ENCODE data around the gene ZBTB40. TPM values are rescaled to one million over a fixed set of nuclear protein-coding genes. Genes with fewer than 3 reads are reported as not detected.

ZBTB40 gene
- polyA plus RNA-seq, 1 of the 3 experiments (the other 2 are of a cell fraction), result 5.0 TPM

DNA sequence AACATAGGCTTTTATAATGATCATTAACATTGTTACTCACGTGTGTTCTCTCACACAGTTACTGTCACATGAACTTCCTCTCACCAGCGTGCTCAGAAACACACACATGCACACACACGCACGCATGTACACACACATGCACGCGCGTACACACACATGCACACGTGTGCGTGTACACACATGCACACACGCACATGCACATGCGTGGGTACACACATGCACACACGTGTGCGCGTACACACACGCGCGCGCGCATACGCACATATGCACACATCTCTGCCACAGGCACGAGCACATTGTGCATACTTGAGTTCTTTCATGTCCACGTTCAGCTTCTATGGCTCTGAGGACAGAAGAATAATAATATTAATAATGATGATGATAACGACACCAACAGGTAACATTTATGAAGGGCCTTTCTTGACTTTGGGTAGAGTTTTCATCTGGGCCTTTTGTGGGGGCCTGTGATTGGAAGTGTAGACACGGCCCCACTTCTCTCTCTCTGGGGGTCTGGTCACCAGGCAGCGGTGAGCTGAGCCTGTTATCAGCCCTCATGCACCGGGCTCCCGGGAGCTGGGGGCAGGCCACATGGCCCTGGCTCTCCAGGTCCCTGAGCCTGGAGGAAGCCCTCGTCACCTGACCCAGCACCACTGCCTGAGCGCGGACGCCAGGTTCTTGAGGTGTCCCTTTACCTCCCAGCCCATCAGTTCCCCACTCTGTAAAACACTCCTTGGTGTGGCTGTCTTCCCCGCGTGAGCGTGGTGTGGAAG, 118.7 kb downstream of the ZBTB40 start:
- H2AFZ ChIP-seq (ENCODE audit: low read depth), result no peak overlapping the region
- DNase-seq, result peak; percentile 86
- H3K9me2 ChIP-seq, result no peaks in the 10 kb centered on the region
- POLR2A ChIA-PET, result interaction anchor here (1.5 kb wide), 1 partner anchor 13 kb away, joined by 4 read pairs; no protein-coding TSS in a partner anchor
- H3F3A ChIP-seq (replicated peaks; ENCODE audit: insufficient read depth), result no peaks in the 10 kb centered on the region
- no peaks in the 10 kb centered on the region for H3K9me3 ChIP-seq
- H3K79me2 ChIP-seq (ENCODE audit: insufficient read depth), result no peaks in the 10 kb centered on the region
- H3K27ac ChIP-seq (ENCODE audit: low read depth in 2 of 2, low read length in 1 of 2), result peak overlapping the region in 1 of 2 experiments; percentile 73; a peak in 2 of 4 replicates
- CTCF ChIA-PET, result interaction anchor here (1.0 to 2.1 kb wide), 4 partner anchors 13 to 150 kb away, joined by 4 to 11 read pairs (median 8); no protein-coding TSS in a partner anchor
- TF ChIP-seq GATA2 (CRISPR knock-in tag; IDR thresholded peaks at IDR 0.05), result peak; percentile 63
- peak; percentile 29 for TF ChIP-seq CHD2 (IDR thresholded peaks at IDR 0.05; ENCODE audit: low read length, partially characterized antibody)
- no peak for TF ChIP-seq ELF1 (IDR thresholded peaks at IDR 0.05)
- no peak for TF ChIP-seq GABPA (IDR thresholded peaks at IDR 0.05; ENCODE audit: low read depth)
- H3K36me3 ChIP-seq (replicated peaks in 1 of 2; ENCODE audit: control insufficient read depth in 1 of 2, insufficient read depth in 2 of 2, low read length in 1 of 2), result no peaks in the 10 kb centered on the region
- 78% methylated on average over 27 of the region's 34 CpGs for WGBS (ENCODE audit: low lambda C conversion rate)
- no peak overlapping the region for H3K9ac ChIP-seq
- peaks cover 42% of the 10 kb centered on the region for H3K27me3 ChIP-seq (ENCODE audit: insufficient read depth)
- no peak overlapping the region for H3K4me2 ChIP-seq
- peaks cover 0 to 55% of the 10 kb centered on the region in 2 experiments; a peak in 2 of 4 replicates for H3K4me1 ChIP-seq (ENCODE audit: control insufficient read depth in 1 of 2, insufficient read depth in 2 of 2, low read depth in 1 of 2, low read length in 1 of 2)
- H3K4me3 ChIP-seq (ENCODE audit: low read depth in 2 of 2, low read length in 1 of 2), result no peak overlapping the region
- no peaks in the 10 kb centered on the region for H4K20me1 ChIP-seq (ENCODE audit: insufficient read depth)

DNA sequence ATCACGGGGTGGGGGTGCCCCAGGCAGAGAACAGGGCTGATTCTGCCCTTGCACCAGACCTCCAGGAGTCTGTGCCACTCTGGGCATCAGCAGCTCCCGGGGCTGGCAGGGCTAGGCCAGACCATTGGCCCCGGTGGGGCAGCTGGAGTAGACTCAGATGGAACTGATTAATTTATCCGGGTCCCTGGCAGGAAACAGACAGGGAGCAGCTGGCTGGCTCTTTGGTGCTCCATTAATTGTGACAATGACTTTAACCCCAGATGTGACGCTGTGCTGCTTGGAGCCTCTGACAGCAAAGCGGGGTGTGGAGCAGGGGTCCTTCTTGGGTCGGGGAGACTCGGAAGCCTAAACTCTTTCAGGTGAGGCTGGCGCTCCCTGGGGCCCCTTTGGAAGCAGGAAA, 121.2 kb downstream of the ZBTB40 start:
- Histone ChIP-seq H3K9me2 (no peaks in the 10 kb centered on the region), H3K9ac (no peak overlapping the region), H3K4me1 (ENCODE audit: control insufficient read depth in 1 of 2, insufficient read depth in 2 of 2, low read depth in 1 of 2, low read length in 1 of 2) (peaks cover 0 to 47% of the 10 kb centered on the region in 2 experiments; a peak in 2 of 4 replicates), H3K27me3 (ENCODE audit: insufficient read depth) (peaks cover 26% of the 10 kb centered on the region), H4K20me1 (ENCODE audit: insufficient read depth) (no peaks in the 10 kb centered on the region), H3K4me2 (no peak overlapping the region), H3K9me3 (no peaks in the 10 kb centered on the region), H2AFZ (ENCODE audit: low read depth) (no peak overlapping the region), H3K27ac (ENCODE audit: low read depth in 2 of 2, low read length in 1 of 2) (peak overlapping the region in 1 of 2 experiments; percentile 96; a peak in 2 of 4 replicates), H3F3A (replicated peaks; ENCODE audit: insufficient read depth) (no peaks in the 10 kb centered on the region), H3K4me3 (ENCODE audit: low read depth in 2 of 2, low read length in 1 of 2) (no peak overlapping the region; a peak in 1 of 4 replicates), H3K36me3 (replicated peaks in 1 of 2; ENCODE audit: control insufficient read depth in 1 of 2, insufficient read depth in 2 of 2, low read length in 1 of 2) (no peaks in the 10 kb centered on the region), H3K79me2 (ENCODE audit: insufficient read depth) (no peaks in the 10 kb centered on the region)
- DNase-seq, result peak; percentile 96
- CTCF ChIA-PET, result interaction anchor here (0.7 to 1.9 kb wide), 5 partner anchors 11 to 316 kb away, joined by 3 to 10 read pairs (median 6); no protein-coding TSS in a partner anchor
- 10% methylated on average over 8 of the region's 9 CpGs for WGBS (ENCODE audit: low lambda C conversion rate)
- POLR2A ChIA-PET, result interaction anchor here (0.7 to 1.8 kb wide), 5 partner anchors 8 to 350 kb away, joined by 3 to 9 read pairs (median 4); no protein-coding TSS in a partner anchor
- TF ChIP-seq JUND (IDR thresholded peaks at IDR 0.05), result no peak
- TF ChIP-seq RAD21 (IDR thresholded peaks at IDR 0.05; ENCODE audit: low read length), result peak; percentile 25
- no peak for TF ChIP-seq PBX3 (IDR thresholded peaks at IDR 0.05)
- peak in 1 of 2 experiments; percentile 88; a peak in 2 of 4 replicates for TF ChIP-seq EP300 (IDR thresholded peaks at IDR 0.05; ENCODE audit: borderline replicate concordance in 1 of 2, low read depth in 1 of 2, low read length in 1 of 2)
- TF ChIP-seq TAF1 (IDR thresholded peaks at IDR 0.05; ENCODE audit: borderline replicate concordance, low read depth, low read length), result no peak
- no peak for TF ChIP-seq RXRA (IDR thresholded peaks at IDR 0.05; ENCODE audit: borderline replicate concordance, low read depth)
- peak; percentile 90 for TF ChIP-seq GATA2 (CRISPR knock-in tag; IDR thresholded peaks at IDR 0.05)
- no peak for TF ChIP-seq TEAD4 (IDR thresholded peaks at IDR 0.05; ENCODE audit: borderline replicate concordance, insufficient read depth)
- no peak for TF ChIP-seq NRF1 (IDR thresholded peaks at IDR 0.05; ENCODE audit: low read depth, low read length)
- peak; percentile 72 for TF ChIP-seq CHD2 (IDR thresholded peaks at IDR 0.05; ENCODE audit: low read length, partially characterized antibody)
- TF ChIP-seq, protein P1, sequence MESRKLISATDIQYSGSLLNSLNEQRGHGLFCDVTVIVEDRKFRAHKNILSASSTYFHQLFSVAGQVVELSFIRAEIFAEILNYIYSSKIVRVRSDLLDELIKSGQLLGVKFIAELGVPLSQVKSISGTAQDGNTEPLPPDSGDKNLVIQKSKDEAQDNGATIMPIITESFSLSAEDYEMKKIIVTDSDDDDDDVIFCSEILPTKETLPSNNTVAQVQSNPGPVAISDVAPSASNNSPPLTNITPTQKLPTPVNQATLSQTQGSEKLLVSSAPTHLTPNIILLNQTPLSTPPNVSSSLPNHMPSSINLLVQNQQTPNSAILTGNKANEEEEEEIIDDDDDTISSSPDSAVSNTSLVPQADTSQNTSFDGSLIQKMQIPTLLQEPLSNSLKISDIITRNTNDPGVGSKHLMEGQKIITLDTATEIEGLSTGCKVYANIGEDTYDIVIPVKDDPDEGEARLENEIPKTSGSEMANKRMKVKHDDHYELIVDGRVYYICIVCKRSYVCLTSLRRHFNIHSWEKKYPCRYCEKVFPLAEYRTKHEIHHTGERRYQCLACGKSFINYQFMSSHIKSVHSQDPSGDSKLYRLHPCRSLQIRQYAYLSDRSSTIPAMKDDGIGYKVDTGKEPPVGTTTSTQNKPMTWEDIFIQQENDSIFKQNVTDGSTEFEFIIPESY (IDR thresholded peaks at IDR 0.05; ENCODE audit: borderline replicate concordance, low read depth), result no peak
- TF ChIP-seq RCOR1 (IDR thresholded peaks at IDR 0.05; ENCODE audit: low read length), result peak; percentile 60; the same call in 1 of the 2 replicates
- TF ChIP-seq FOXJ3 (CRISPR knock-in tag; IDR thresholded peaks at IDR 0.05), result peak; percentile 80
- TF ChIP-seq, protein P2, sequence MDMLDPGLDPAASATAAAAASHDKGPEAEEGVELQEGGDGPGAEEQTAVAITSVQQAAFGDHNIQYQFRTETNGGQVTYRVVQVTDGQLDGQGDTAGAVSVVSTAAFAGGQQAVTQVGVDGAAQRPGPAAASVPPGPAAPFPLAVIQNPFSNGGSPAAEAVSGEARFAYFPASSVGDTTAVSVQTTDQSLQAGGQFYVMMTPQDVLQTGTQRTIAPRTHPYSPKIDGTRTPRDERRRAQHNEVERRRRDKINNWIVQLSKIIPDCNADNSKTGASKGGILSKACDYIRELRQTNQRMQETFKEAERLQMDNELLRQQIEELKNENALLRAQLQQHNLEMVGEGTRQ (IDR thresholded peaks at IDR 0.05; ENCODE audit: borderline replicate concordance, low read depth, low read length), result no peak
- TF ChIP-seq, protein P3, sequence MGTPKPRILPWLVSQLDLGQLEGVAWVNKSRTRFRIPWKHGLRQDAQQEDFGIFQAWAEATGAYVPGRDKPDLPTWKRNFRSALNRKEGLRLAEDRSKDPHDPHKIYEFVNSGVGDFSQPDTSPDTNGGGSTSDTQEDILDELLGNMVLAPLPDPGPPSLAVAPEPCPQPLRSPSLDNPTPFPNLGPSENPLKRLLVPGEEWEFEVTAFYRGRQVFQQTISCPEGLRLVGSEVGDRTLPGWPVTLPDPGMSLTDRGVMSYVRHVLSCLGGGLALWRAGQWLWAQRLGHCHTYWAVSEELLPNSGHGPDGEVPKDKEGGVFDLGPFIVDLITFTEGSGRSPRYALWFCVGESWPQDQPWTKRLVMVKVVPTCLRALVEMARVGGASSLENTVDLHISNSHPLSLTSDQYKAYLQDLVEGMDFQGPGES (IDR thresholded peaks at IDR 0.05; ENCODE audit: low read depth, low read length), result no peak
- no peak for TF ChIP-seq MAX (IDR thresholded peaks at IDR 0.05; ENCODE audit: low read depth)
